Keratinocyte (primary cell): ENCODE measurements around the gene LRRC37A3.
A peak's percentile ranks its signal among the peaks of the same experiment; 100 is the strongest.
"Not testable (repeated sequence)": the region's sequence is repeated elsewhere in the genome, so short reads cannot be mapped to it uniquely, and the experiment has no call there.

ENCODE experiments used
- EZH2 ChIP-seq: IDR thresholded peaks from one replicate; pipeline ENCODE4 v1.6.1; 2012; ENCODE audit warnings: inconsistent platforms, mild to moderate bottlenecking, low read length, moderate library complexity
- TF ChIP-seq, protein P1 (sequence below), 3 experiments: IDR thresholded peaks in 1 of 3; conservative IDR thresholded peaks in 1 of 3; optimal IDR thresholded peaks in 1 of 3; 2 replicates in 2 of 3; 3 replicates in 1 of 3; pipeline versions ENCODE3 to v1.5.1; 2011; ENCODE audit warnings: low read length in 3 of 3, mild to moderate bottlenecking in 3 of 3, moderate library complexity in 2 of 3, control low read depth in 1 of 3, inconsistent platforms in 1 of 3; ENCODE audit not compliant: insufficient read depth in 2 of 3; ENCODE audit errors: extremely low read depth in 1 of 3

DNA sequence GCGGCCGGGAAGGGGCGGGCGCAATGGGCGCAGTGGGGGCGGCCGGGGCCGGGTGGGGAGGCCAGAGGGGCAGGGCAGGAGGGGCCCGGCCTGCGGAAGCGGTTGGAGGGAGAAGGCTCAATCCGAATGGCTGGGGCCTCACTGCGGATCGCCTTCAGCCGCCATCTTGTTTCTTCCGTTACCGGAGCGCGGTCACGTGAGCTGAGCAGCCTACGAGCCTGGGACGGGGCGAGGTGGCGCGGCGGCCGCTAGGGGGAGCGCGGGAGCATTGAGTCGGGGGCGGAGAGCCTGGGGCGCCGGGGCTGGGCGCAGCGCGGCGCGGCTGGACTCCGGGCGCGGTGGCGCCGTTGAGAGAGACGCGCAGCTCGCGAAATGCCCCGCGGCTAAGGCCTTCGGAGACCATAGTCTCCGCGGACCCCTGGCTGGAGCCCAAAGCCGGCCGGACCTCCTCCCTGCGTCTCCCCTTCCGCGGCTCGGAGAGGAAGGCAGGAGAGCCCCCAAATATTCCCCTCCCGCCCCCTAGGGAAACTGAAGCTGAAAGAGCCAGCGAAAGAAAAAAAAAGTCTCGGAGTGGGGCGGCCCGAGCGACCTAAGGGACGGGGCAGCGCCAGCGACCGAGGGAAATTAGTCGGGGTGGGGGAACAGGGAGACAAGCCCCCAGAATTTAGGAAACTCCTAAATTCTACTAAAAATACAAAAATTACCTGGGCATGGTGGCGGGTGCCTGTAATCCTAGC is at the start of gene LRRC37A3:
- TF ChIP-seq, protein P1, sequence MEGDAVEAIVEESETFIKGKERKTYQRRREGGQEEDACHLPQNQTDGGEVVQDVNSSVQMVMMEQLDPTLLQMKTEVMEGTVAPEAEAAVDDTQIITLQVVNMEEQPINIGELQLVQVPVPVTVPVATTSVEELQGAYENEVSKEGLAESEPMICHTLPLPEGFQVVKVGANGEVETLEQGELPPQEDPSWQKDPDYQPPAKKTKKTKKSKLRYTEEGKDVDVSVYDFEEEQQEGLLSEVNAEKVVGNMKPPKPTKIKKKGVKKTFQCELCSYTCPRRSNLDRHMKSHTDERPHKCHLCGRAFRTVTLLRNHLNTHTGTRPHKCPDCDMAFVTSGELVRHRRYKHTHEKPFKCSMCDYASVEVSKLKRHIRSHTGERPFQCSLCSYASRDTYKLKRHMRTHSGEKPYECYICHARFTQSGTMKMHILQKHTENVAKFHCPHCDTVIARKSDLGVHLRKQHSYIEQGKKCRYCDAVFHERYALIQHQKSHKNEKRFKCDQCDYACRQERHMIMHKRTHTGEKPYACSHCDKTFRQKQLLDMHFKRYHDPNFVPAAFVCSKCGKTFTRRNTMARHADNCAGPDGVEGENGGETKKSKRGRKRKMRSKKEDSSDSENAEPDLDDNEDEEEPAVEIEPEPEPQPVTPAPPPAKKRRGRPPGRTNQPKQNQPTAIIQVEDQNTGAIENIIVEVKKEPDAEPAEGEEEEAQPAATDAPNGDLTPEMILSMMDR (optimal IDR thresholded peaks at IDR 0.05 in 1 of 3, IDR thresholded peaks at IDR 0.05 in 1 of 3, conservative IDR thresholded peaks at IDR 0.05 in 1 of 3; ENCODE audit: extremely low read depth in 1 of 3, insufficient read depth in 2 of 3, low read length in 3 of 3) = peak; percentile 57 to 79 (median 62)
- TF ChIP-seq EZH2 = not testable (repeated sequence)
